ENCODE data around the gene DEGS2. TPM values are rescaled to one million over a fixed set of nuclear protein-coding genes. Genes with fewer than 3 reads are reported as not detected.
"Not testable (repeated sequence)": the region's sequence is repeated elsewhere in the genome, so short reads cannot be mapped to it uniquely, and the experiment has no call there.

Gene DEGS2
- total and polyA plus RNA-seq, 4 experiments from 2014 or later: 0.14 to 0.81 TPM; not detected in 2

- H3K27ac ChIP-seq (ENCODE audit: low read depth, low read length); H3K4me1 Mint-ChIP-seq; H3K4me3 ChIP-seq (ENCODE audit: low read length in 2 of 2); H3K9me3 Mint-ChIP-seq; POLR2A ChIA-PET (ENCODE audit: partially characterized antibody); H3K4me1 ChIP-seq (ENCODE audit: insufficient read depth, low read length); DNase-seq; H3K9me3 ChIP-seq (ENCODE audit: control insufficient read depth in 1 of 2, low read length in 2 of 2); intact Hi-C loops (cut with micrococcal nuclease); CTCF ChIA-PET (ENCODE audit: partially characterized antibody); H3K27ac Mint-ChIP-seq; H3K36me3 ChIP-seq (ENCODE audit: insufficient read depth, low read length); H3K27me3 Mint-ChIP-seq; H3K27me3 ChIP-seq (ENCODE audit: insufficient read depth, low read length); H3K4me3 Mint-ChIP-seq; H3K36me3 Mint-ChIP-seq: not testable (repeated sequence)
Observed at GRCh38 chr14:100180671-100181070, 21.2 kb upstream of the DEGS2 start.

- H3K4me1 ChIP-seq (ENCODE audit: insufficient read depth, low read length): no peaks in the 10 kb centered on the region
- H3K9me3 ChIP-seq (ENCODE audit: control insufficient read depth in 1 of 2, low read length in 2 of 2): no peaks in the 10 kb centered on the region
- Mint-ChIP-seq H3K9me3 (no peaks in the 10 kb centered on the region), H3K27ac (no peak overlapping the region), H3K36me3 (no peaks in the 10 kb centered on the region), H3K27me3 (no peaks in the 10 kb centered on the region), H3K4me3 (no peak overlapping the region), H3K4me1 (peaks cover 0 to 1% (median 0%) of the 10 kb centered on the region in 4 donors)
- no peaks in the 10 kb centered on the region for H3K36me3 ChIP-seq (ENCODE audit: insufficient read depth, low read length)
- intact Hi-C loops (cut with micrococcal nuclease): no loop called here
- no peak overlapping the region for H3K27ac ChIP-seq (ENCODE audit: low read depth, low read length)
- no peak overlapping the region for H3K4me3 ChIP-seq (ENCODE audit: low read length in 2 of 2)
- POLR2A ChIA-PET (ENCODE audit: partially characterized antibody): no interaction called here
- CTCF ChIA-PET (ENCODE audit: partially characterized antibody): no interaction called here
- DNase-seq: no peak
- H3K27me3 ChIP-seq (ENCODE audit: insufficient read depth, low read length): no peaks in the 10 kb centered on the region
Observed at GRCh38 chr14:100178691-100179090, 19.2 kb upstream of the DEGS2 start.

- no peak for DNase-seq
- Histone ChIP-seq H3K4me1 (ENCODE audit: insufficient read depth, low read length) (no peaks in the 10 kb centered on the region), H3K36me3 (ENCODE audit: insufficient read depth, low read length) (no peaks in the 10 kb centered on the region), H3K27ac (ENCODE audit: low read depth, low read length) (no peak overlapping the region), H3K27me3 (ENCODE audit: insufficient read depth, low read length) (no peaks in the 10 kb centered on the region), H3K9me3 (ENCODE audit: control insufficient read depth in 1 of 2, low read length in 2 of 2) (no peaks in the 10 kb centered on the region), H3K4me3 (ENCODE audit: low read length in 2 of 2) (no peak overlapping the region)
- Mint-ChIP-seq H3K9me3 (peaks cover 0 to 1% (median 0%) of the 10 kb centered on the region in 8 donors), H3K4me3 (peak overlapping the region in 1 of 8 donors; percentile 36), H3K36me3 (no peaks in the 10 kb centered on the region), H3K4me1 (peaks cover 0 to 1% (median 0%) of the 10 kb centered on the region in 4 donors), H3K27ac (peak overlapping the region in 1 of 7 donors; percentile 3), H3K27me3 (peaks cover 0 to 4% of the 10 kb centered on the region in 2 donors)
- intact Hi-C loops (cut with micrococcal nuclease): no loop called here
- ChIA-PET POLR2A (ENCODE audit: partially characterized antibody) (no interaction called here), CTCF (ENCODE audit: partially characterized antibody) (interaction anchor here (1.3 kb wide), 1 partner anchor 20 kb away, joined by 3 read pairs; no protein-coding TSS in a partner anchor)
Observed at GRCh38 chr14:100176811-100177327, 17.4 kb upstream of the DEGS2 start.

GRCh38 chr14:100173353-100173752 lies 13.9 kb upstream of the DEGS2 start:
- H3K27ac Mint-ChIP-seq: peak overlapping the region in 1 of 7 donors; percentile 46
- peaks cover 3 to 10% of the 10 kb centered on the region in 2 donors for H3K27me3 Mint-ChIP-seq
- CTCF ChIA-PET (ENCODE audit: partially characterized antibody): interaction anchor here (1.0 to 1.3 kb wide), 2 partner anchors 14 to 20 kb away, joined by 3 to 4 read pairs; partner anchors contain the start of gene DEGS2

GRCh38 chr14:100172811-100173210 lies 13.4 kb upstream of the DEGS2 start:
- CTCF ChIA-PET (ENCODE audit: partially characterized antibody): interaction anchor here (1.0 to 1.3 kb wide), 2 partner anchors 14 to 20 kb away, joined by 3 to 4 read pairs; partner anchors contain the start of gene DEGS2
- H3K36me3 Mint-ChIP-seq: no peaks in the 10 kb centered on the region

More at GRCh38 chr14:100173353-100173752, 13.9 kb upstream of the DEGS2 start:
- peaks cover 0 to 1% (median 0%) of the 10 kb centered on the region in 8 donors for H3K9me3 Mint-ChIP-seq
- no peaks in the 10 kb centered on the region for H3K4me1 ChIP-seq (ENCODE audit: insufficient read depth, low read length)
- no peak overlapping the region for H3K27ac ChIP-seq (ENCODE audit: low read depth, low read length)
- peaks cover 0 to 1% (median 0%) of the 10 kb centered on the region in 4 donors for H3K4me1 Mint-ChIP-seq
- POLR2A ChIA-PET (ENCODE audit: partially characterized antibody): no interaction called here
- no peak for DNase-seq
- H3K36me3 ChIP-seq (ENCODE audit: insufficient read depth, low read length): no peaks in the 10 kb centered on the region
- H3K9me3 ChIP-seq (ENCODE audit: control insufficient read depth in 1 of 2, low read length in 2 of 2): no peaks in the 10 kb centered on the region
- H3K27me3 ChIP-seq (ENCODE audit: insufficient read depth, low read length): no peaks in the 10 kb centered on the region
- no peak overlapping the region for H3K4me3 ChIP-seq (ENCODE audit: low read length in 2 of 2)
- no peaks in the 10 kb centered on the region for H3K36me3 Mint-ChIP-seq
- intact Hi-C loops (cut with micrococcal nuclease): no loop called here
- no peak overlapping the region for H3K4me3 Mint-ChIP-seq

GRCh38 chr14:100170880-100171279 lies 11.4 kb upstream of the DEGS2 start:
- H3K4me3 Mint-ChIP-seq: no peak overlapping the region
- Histone ChIP-seq H3K4me3 (ENCODE audit: low read length in 2 of 2) (no peak overlapping the region), H3K4me1 (ENCODE audit: insufficient read depth, low read length) (peaks cover 9% of the 10 kb centered on the region), H3K27me3 (ENCODE audit: insufficient read depth, low read length) (no peaks in the 10 kb centered on the region), H3K27ac (ENCODE audit: low read depth, low read length) (no peak overlapping the region), H3K36me3 (ENCODE audit: insufficient read depth, low read length) (no peaks in the 10 kb centered on the region), H3K9me3 (ENCODE audit: control insufficient read depth in 1 of 2, low read length in 2 of 2) (no peaks in the 10 kb centered on the region)
- H3K36me3 Mint-ChIP-seq: no peaks in the 10 kb centered on the region
- H3K27me3 Mint-ChIP-seq: peaks cover 7 to 10% of the 10 kb centered on the region in 2 donors
- CTCF ChIA-PET (ENCODE audit: partially characterized antibody): no interaction called here
- H3K4me1 Mint-ChIP-seq: peaks cover 4 to 8% (median 6%) of the 10 kb centered on the region in 4 donors
- peaks cover 0 to 1% (median 0%) of the 10 kb centered on the region in 8 donors for H3K9me3 Mint-ChIP-seq
- no peak overlapping the region for H3K27ac Mint-ChIP-seq
- intact Hi-C loops (cut with micrococcal nuclease): no loop called here
- POLR2A ChIA-PET (ENCODE audit: partially characterized antibody): no interaction called here
- DNase-seq: no peak

More at GRCh38 chr14:100172811-100173210, 13.4 kb upstream of the DEGS2 start:
- H3K27ac ChIP-seq (ENCODE audit: low read depth, low read length): no peak overlapping the region
- H3K9me3 ChIP-seq (ENCODE audit: control insufficient read depth in 1 of 2, low read length in 2 of 2): no peaks in the 10 kb centered on the region
- peaks cover 3 to 10% of the 10 kb centered on the region in 2 donors for H3K27me3 Mint-ChIP-seq
- no peak overlapping the region for H3K4me3 ChIP-seq (ENCODE audit: low read length in 2 of 2)
- H3K4me1 Mint-ChIP-seq: peaks cover 0 to 1% (median 0%) of the 10 kb centered on the region in 4 donors
- H3K4me1 ChIP-seq (ENCODE audit: insufficient read depth, low read length): no peaks in the 10 kb centered on the region
- H3K36me3 ChIP-seq (ENCODE audit: insufficient read depth, low read length): no peaks in the 10 kb centered on the region
- peak overlapping the region in 1 of 7 donors; percentile 46 for H3K27ac Mint-ChIP-seq
- peaks cover 0 to 1% (median 0%) of the 10 kb centered on the region in 8 donors for H3K9me3 Mint-ChIP-seq
- H3K4me3 Mint-ChIP-seq: no peak overlapping the region
- intact Hi-C loops (cut with micrococcal nuclease): no loop called here
- POLR2A ChIA-PET (ENCODE audit: partially characterized antibody): interaction anchor here (0.6 kb wide), 1 partner anchor 25 kb away, joined by 3 read pairs; no protein-coding TSS in a partner anchor
- no peaks in the 10 kb centered on the region for H3K27me3 ChIP-seq (ENCODE audit: insufficient read depth, low read length)
- DNase-seq: no peak

- CTCF ChIA-PET (ENCODE audit: partially characterized antibody): no interaction called here
- Mint-ChIP-seq H3K4me1 (peaks cover 7 to 15% (median 8%) of the 10 kb centered on the region in 4 donors), H3K9me3 (peaks cover 0 to 1% (median 0%) of the 10 kb centered on the region in 8 donors), H3K27ac (no peak overlapping the region), H3K27me3 (peaks cover 7 to 12% of the 10 kb centered on the region in 2 donors), H3K36me3 (no peaks in the 10 kb centered on the region), H3K4me3 (peak overlapping the region in 1 of 8 donors; percentile 29)
- Histone ChIP-seq H3K4me1 (ENCODE audit: insufficient read depth, low read length) (peaks cover 9% of the 10 kb centered on the region), H3K4me3 (ENCODE audit: low read length in 2 of 2) (no peak overlapping the region), H3K9me3 (ENCODE audit: control insufficient read depth in 1 of 2, low read length in 2 of 2) (no peaks in the 10 kb centered on the region), H3K36me3 (ENCODE audit: insufficient read depth, low read length) (no peaks in the 10 kb centered on the region), H3K27me3 (ENCODE audit: insufficient read depth, low read length) (no peaks in the 10 kb centered on the region), H3K27ac (ENCODE audit: low read depth, low read length) (no peak overlapping the region)
- POLR2A ChIA-PET (ENCODE audit: partially characterized antibody): no interaction called here
- no peak for DNase-seq
- intact Hi-C loops (cut with micrococcal nuclease): no loop called here
Observed at GRCh38 chr14:100168506-100168905, 9.1 kb upstream of the DEGS2 start.
